Measurements from ENCODE around the gene PCDHGC3.

Gene PCDHGC3

GRCh38 chr5:141515946-141516671 is 40.3 kb downstream of the PCDHGC3 start:
- peaks cover 10 to 72% of the 10 kb centered on the region in 2 experiments for H3K36me3 ChIP-seq (ENCODE audit: control insufficient read depth in 2 of 2, insufficient read depth in 1 of 2, low read length in 2 of 2)

GRCh38 chr5:141516672-141517025 is 40.9 kb downstream of the PCDHGC3 start:
- Histone ChIP-seq H3K9me3 (ENCODE audit: control insufficient read depth, insufficient read depth, low read depth, low read length) (no peaks in the 10 kb centered on the region), H3K4me3 (ENCODE audit: low read depth, low read length) (no peak overlapping the region), H3K4me1 (ENCODE audit: control insufficient read depth, insufficient read depth, low read length) (peaks cover 6% of the 10 kb centered on the region), H3K36me3 (ENCODE audit: control insufficient read depth in 2 of 2, insufficient read depth in 1 of 2, low read length in 2 of 2) (peaks cover 10 to 72% of the 10 kb centered on the region in 2 experiments), H3K27ac (ENCODE audit: extremely low read depth, low read depth, low read length) (no peak overlapping the region)
- POLR2A ChIA-PET: no interaction called here
- CTCF ChIA-PET: interaction anchor here (0.8 to 5.2 kb wide), 4 partner anchors 7 to 178 kb away, joined by 3 to 67 read pairs (median 4); partner anchors contain the start of gene PCDHGA2
- TF ChIP-seq ZSCAN4 (tag by site-specific recombination; IDR thresholded peaks at IDR 0.05) (no peak), ZNF169 (tag by site-specific recombination; IDR thresholded peaks at IDR 0.05) (no peak), ZNF518A (tag by site-specific recombination; conservative IDR thresholded peaks at IDR 0.05; ENCODE audit: low read depth) (no peak), ZBTB1 (tag by site-specific recombination; IDR thresholded peaks at IDR 0.05) (no peak)

More at GRCh38 chr5:141515946-141516671, 40.3 kb downstream of the PCDHGC3 start:
- ChIA-PET POLR2A (no interaction called here), CTCF (interaction anchor here (0.6 to 5.8 kb wide), 9 partner anchors 7 to 360 kb away, joined by 3 to 67 read pairs (median 5); partner anchors contain the start of genes PCDHGA10, PCDHGA11 and PCDHGA2)
- Histone ChIP-seq H3K27ac (ENCODE audit: extremely low read depth, low read depth, low read length) (no peak overlapping the region), H3K9me3 (ENCODE audit: control insufficient read depth, insufficient read depth, low read depth, low read length) (no peaks in the 10 kb centered on the region), H3K4me3 (ENCODE audit: low read depth, low read length) (no peak overlapping the region), H3K4me1 (ENCODE audit: control insufficient read depth, insufficient read depth, low read length) (peaks cover 3% of the 10 kb centered on the region; the same call in 1 of the 2 replicates)
- no peak for TF ChIP-seq ZNF302 (tag by site-specific recombination; IDR thresholded peaks at IDR 0.05; ENCODE audit: low read depth)
- peak; percentile 44; the same call in 1 of the 2 replicates for TF ChIP-seq ZNF449 (tag by site-specific recombination; IDR thresholded peaks at IDR 0.05)

GRCh38 chr5:141517312-141517711 is 41.5 kb downstream of the PCDHGC3 start:
- peaks cover 8% of the 10 kb centered on the region for H3K4me1 ChIP-seq (ENCODE audit: control insufficient read depth, insufficient read depth, low read length)
- no peak overlapping the region for H3K4me3 ChIP-seq (ENCODE audit: low read depth, low read length)
- no peaks in the 10 kb centered on the region for H3K9me3 ChIP-seq (ENCODE audit: control insufficient read depth, insufficient read depth, low read depth, low read length)
- H3K27ac ChIP-seq (ENCODE audit: extremely low read depth, low read depth, low read length): no peak overlapping the region
- peak; percentile 36 for TF ChIP-seq ZFHX2 (tag by site-specific recombination; conservative IDR thresholded peaks at IDR 0.05)
- TF ChIP-seq ZSCAN4 (tag by site-specific recombination; IDR thresholded peaks at IDR 0.05): no peak
- 0 out of 2 replicates have a peak, but pooled peaks have one; percentile 17 for TF ChIP-seq EGR2 (tag by site-specific recombination; IDR thresholded peaks at IDR 0.05; ENCODE audit: low read depth)
- CTCF ChIA-PET: interaction anchor here (0.8 to 1.5 kb wide), 4 partner anchors 40 to 178 kb away, joined by 3 to 9 read pairs (median 6); partner anchors contain the start of genes PCDHGA11 and PCDHGA2
- peaks cover 11 to 76% of the 10 kb centered on the region in 2 experiments for H3K36me3 ChIP-seq (ENCODE audit: control insufficient read depth in 2 of 2, insufficient read depth in 1 of 2, low read length in 2 of 2)
- POLR2A ChIA-PET: no interaction called here

All from HEK293 (cell line).